GM18909 (cell line): ENCODE data around the gene ASPSCR1.

Source experiments
- ATAC-seq: cut with Tn5 transposase; IDR thresholded peaks from one replicate; pipeline ENCODE4 v1.9.1; 2021; ENCODE audit warnings: mild to moderate bottlenecking; ENCODE audit not compliant: unreplicated experiment, poor library complexity

ASPSCR1 gene

GRCh38 chr17:82051776-82052637 is 74.6 kb downstream of the ASPSCR1 start, which contains the start of the genes GPS1 and RFNG:
TSS of gene GPS1 (plus strand) at chr17:82051898. CDS start at chr17:82051932, 34 bp downstream.
TSS of gene RFNG (minus strand) at chr17:82051811. CDS start at chr17:82051766, 45 bp downstream.
- peak; percentile 59 for ATAC-seq

- no peak for ATAC-seq
Measured at GRCh38 chr17:82052638-82053059, 75.2 kb downstream of the ASPSCR1 start.

- ATAC-seq = no peak
Measured at GRCh38 chr17:82053130-82053529, 75.7 kb downstream of the ASPSCR1 start.

GRCh38 chr17:82053556-82054263 is 76.3 kb downstream of the ASPSCR1 start:
- no peak for ATAC-seq

- ATAC-seq = no peak
Measured at GRCh38 chr17:82054351-82055022, 77.1 kb downstream of the ASPSCR1 start.

GRCh38 chr17:82055023-82055964 is 77.9 kb downstream of the ASPSCR1 start:
- no peak for ATAC-seq

GRCh38 chr17:82055965-82056728 is 78.7 kb downstream of the ASPSCR1 start:
- ATAC-seq = no peak

GRCh38 chr17:82056729-82057621 is 79.5 kb downstream of the ASPSCR1 start:
- no peak for ATAC-seq

GRCh38 chr17:82058230-82058854 is 80.9 kb downstream of the ASPSCR1 start:
- no peak for ATAC-seq

- ATAC-seq = no peak
Measured at GRCh38 chr17:82058855-82059249, 81.4 kb downstream of the ASPSCR1 start.

- no peak for ATAC-seq
Measured at GRCh38 chr17:82059272-82060000, 82.0 kb downstream of the ASPSCR1 start.

- no peak for ATAC-seq
Measured at GRCh38 chr17:82060001-82060380, 82.6 kb downstream of the ASPSCR1 start.

- ATAC-seq = no peak
Measured at GRCh38 chr17:82060614-82061013, 83.2 kb downstream of the ASPSCR1 start.

GRCh38 chr17:82061047-82061925 is 83.9 kb downstream of the ASPSCR1 start:
- ATAC-seq = no peak

- no peak for ATAC-seq
Measured at GRCh38 chr17:82062076-82062983, 84.9 kb downstream of the ASPSCR1 start.
